HAP-1 (cell line): ENCODE data around the gene RALGPS1.
A peak's percentile ranks its signal among the peaks of the same experiment; 100 is the strongest.

Experiments
- DNase-seq, 2 experiments: peaks; one replicate each; pipeline ENCODE4 v3.0.0-alpha.2; 2016 to 2020; ENCODE audit warnings: low spot score in 2 of 2
- H3K27me3 ChIP-seq: fragments of 250-450 bp; sonication (Bioruptor Pico); 2 replicates; pipeline ENCODE4 v1.5.1; 2020; ENCODE audit warnings: low read depth, mild to moderate bottlenecking, moderate library complexity
- H3K36me3 ChIP-seq: fragments of 250-450 bp; sonication (Bioruptor Pico); replicated peaks from 2 replicates; pipeline ENCODE4 v1.5.1; 2020; ENCODE audit warnings: mild to moderate bottlenecking
- H3K4me1 ChIP-seq: fragments of 250-450 bp; sonication (Bioruptor Pico); 2 replicates; pipeline ENCODE4 v1.5.1; 2020; ENCODE audit warnings: mild to moderate bottlenecking
- H3K4me3 ChIP-seq: fragments of 250-450 bp; sonication (Bioruptor Pico); 2 replicates; pipeline ENCODE4 v1.5.1; 2020; ENCODE audit warnings: mild to moderate bottlenecking, moderate library complexity
- H3K9me3 ChIP-seq: fragments of 250-450 bp; sonication (Bioruptor Pico); 2 replicates; pipeline ENCODE4 v1.5.1; 2020; ENCODE audit warnings: mild to moderate bottlenecking, moderate library complexity
- in situ Hi-C: fragments of 300-500 bp; cut with MboI; formaldehyde crosslinking; loops from 3 replicates; pipeline ENCODE4 v1.14.3; 2020; ENCODE audit warnings: low sequenced_read_pairs, inconsistent platforms, mixed read lengths

RALGPS1 gene

DNA sequence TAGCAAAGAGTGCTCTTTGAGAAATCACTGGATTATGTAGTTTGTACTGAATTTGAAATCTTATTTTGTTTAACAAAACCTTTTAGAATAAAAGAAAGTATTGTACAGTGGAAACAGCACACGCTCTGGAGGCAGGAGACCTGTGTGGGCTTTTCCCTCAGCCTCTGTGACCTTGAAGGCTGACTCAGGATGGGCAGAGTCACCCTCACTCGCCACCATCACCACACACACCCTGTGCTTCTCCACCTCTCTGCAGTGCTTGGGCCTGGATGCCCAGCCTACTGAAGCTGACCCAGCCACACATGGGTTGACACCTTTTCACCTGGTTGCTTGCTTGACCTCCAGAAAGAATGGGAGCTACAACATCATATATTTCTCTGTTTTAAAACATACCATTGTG lies 188.2 kb downstream of the RALGPS1 start:
- H3K4me1 ChIP-seq = no peaks in the 10 kb centered on the region
- no peaks in the 10 kb centered on the region for H3K9me3 ChIP-seq
- in situ Hi-C loops = no loop called here
- H3K4me3 ChIP-seq = no peak overlapping the region
- no peaks in the 10 kb centered on the region for H3K36me3 ChIP-seq
- no peaks in the 10 kb centered on the region for H3K27me3 ChIP-seq
- DNase-seq = no peak

DNA sequence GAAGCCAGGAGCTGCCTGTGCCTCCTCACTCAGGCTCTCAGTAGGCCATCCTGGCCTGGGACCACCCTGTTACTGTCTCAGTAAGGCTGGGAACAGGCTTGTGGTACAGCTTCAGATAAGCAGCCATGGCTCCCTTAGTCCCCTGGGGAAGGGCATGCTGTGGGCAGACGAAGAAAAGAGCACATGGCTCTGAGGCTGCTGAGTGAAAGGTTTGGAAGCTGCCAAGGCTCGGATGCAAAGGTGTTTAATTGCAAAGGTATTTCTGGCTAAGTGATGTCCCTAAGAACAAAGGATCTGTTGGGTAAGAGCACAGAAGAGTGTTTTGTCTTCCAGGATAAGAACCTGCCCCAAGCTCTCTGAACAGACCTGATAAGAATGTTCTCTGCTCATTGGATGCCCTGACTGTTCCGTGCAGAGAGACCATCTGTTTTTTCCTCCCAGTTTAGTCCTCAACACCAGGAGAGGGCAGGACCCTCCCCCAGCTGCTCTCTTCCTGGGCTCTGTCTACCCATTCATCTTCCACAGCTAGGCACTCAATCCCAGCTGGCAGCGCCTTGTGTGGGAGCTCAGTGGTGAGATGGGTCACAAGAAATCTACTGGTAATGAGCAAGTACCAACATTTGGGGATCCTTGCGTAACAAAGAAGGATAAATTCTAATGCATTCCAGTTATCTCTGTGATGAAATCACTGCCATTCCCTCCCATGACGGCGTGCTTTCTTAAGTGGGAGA lies 190.2 kb downstream of the RALGPS1 start:
- no peaks in the 10 kb centered on the region for H3K9me3 ChIP-seq
- no peaks in the 10 kb centered on the region for H3K36me3 ChIP-seq
- H3K4me1 ChIP-seq = no peaks in the 10 kb centered on the region
- in situ Hi-C loops = no loop called here
- H3K27me3 ChIP-seq = no peaks in the 10 kb centered on the region
- DNase-seq = no peak
- H3K4me3 ChIP-seq = no peak overlapping the region

DNA sequence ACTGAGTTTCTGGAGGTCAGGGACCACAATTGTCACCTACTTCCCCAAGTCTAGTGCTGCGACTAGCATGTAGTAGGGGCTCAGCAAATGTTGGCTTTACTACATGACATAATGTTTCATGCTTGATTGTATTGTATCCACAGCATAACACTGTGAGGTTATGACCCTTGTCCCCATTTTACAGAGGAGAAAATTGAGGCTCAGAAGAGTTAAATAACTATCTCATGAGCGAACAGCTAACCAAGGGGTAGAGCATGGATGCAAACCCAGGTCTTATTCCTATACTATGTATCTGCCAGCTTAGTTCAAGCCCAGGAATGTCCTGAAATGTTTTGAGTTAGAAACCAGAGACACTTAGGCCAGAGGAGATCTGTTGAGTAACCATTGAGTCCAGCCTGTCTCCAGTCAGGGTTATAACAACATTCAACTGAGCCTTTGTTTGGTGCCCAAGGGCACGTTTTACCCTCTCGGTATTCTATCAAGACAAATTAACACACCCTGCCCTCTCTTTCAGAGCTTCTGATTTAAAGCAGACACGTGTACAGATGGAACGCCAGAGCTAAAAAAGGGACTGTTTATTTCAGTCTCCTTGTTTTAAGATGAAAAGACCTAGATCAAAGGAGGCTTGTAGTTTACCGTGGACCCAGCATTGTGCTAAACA lies 191.4 kb downstream of the RALGPS1 start:
- in situ Hi-C loops = no loop called here
- H3K27me3 ChIP-seq = no peaks in the 10 kb centered on the region

DNA sequence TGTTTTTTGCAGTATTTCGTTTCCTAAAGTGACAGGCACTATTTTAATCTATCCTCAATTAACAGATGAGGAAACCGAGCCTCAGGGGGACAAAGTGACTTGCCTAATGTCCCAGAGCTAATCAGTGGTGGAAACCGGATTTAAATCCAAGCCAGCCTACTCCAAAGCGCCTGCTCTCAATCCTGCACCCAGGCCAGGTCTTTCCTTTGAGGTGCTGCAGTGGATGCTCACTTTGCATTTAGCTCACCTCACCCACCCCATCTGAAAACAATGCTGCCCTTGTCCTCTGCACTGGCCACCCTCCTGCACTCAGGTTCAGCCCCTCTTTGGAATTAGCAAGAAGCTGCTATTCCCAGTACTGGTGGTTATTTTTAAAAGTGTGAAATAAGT lies 191.9 kb downstream of the RALGPS1 start:
- in situ Hi-C loops = no loop called here
- Histone ChIP-seq H3K27me3 (no peaks in the 10 kb centered on the region), H3K9me3 (no peaks in the 10 kb centered on the region), H3K36me3 (no peaks in the 10 kb centered on the region), H3K4me3 (no peak overlapping the region), H3K4me1 (no peaks in the 10 kb centered on the region)
- no peak for DNase-seq

More for the DNA sequence above, 191.4 kb downstream of the RALGPS1 start:
- DNase-seq = no peak
- Histone ChIP-seq H3K4me1 (no peaks in the 10 kb centered on the region), H3K4me3 (no peak overlapping the region), H3K9me3 (no peaks in the 10 kb centered on the region), H3K36me3 (no peaks in the 10 kb centered on the region)

DNA sequence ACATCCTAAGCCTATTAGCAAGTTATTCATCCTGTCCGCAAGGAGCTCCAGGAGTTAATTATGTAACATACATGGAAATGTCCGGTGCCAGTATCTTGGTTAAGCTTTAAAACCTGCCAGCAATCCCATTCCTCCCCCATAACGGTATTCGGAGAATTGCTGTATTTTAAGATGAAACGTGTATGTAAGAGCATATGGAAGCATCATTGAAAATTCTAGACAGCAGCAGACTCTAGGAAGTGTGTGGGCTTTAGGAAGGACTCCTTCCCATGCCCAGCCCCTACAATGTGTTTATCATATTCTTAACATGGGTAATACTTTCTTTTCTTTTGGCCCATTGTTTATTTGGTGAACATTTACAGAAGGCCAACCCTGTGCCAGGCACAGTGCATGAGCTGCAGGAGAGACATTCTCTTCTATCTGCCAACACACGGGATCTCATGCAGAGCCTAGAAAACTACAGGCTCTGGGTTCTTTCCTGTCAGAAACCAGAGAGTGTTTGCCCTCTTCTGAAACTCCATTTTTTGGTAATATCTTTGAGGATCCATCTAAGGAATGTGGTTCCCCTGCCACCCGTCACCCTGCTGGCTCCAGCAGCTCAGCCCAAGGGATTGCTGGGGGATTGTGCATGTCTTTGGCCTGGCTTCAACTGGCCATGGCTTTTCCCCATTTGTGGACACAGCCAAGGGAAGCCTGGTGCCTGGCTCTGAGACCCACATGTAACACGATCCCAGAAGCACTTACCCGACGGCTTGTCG lies 192.8 kb downstream of the RALGPS1 start:
- Histone ChIP-seq H3K9me3 (no peaks in the 10 kb centered on the region), H3K36me3 (no peaks in the 10 kb centered on the region), H3K4me3 (no peak overlapping the region), H3K4me1 (no peaks in the 10 kb centered on the region), H3K27me3 (no peaks in the 10 kb centered on the region)
- no peak for DNase-seq
- in situ Hi-C loops = no loop called here

DNA sequence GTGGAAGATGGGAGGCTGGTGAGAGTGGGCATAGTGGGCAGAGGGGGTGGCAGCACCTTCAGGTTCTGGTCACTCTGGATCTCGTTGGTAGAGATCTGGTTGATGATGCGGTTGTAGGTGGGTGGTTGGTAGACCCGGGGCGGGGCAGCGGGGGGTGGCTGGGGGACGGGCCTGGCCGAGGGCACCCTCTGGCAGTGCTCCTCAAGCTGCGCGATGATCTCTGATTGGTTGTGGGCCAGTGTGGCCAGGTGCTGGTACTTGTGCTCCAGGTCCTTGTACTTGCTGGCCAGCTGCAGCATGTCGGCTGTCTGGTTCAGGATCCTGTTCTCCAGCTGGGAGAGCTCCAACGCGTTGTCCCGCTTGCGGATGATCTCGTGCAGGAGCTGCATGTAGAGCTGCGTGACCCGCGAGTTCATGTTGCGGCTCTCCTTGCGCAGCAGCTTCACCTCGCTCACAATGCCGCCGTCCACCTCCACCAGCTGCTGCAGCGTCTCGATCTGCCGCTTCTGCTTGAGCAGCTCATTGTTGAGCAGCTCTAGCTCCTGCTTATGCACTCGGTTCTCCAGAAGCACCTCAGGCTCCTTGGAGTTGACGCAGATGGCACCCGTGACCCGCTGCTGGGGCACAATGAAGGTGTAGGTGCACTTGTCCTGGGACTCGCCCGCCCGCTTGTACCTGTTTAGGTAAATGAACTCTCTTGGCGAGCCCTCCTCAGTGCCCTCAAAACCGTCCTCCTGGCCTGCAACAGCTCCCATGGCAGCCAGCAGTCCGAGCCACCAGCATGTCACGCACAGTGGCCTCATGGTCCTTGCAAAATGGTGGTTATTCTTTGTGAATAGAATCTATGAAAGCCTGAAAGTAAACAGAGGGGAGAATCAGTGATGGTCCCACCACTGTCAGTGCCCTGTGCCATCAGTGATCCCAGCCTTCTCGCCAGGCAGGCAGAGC lies 193.6 kb downstream of the RALGPS1 start:
- no peaks in the 10 kb centered on the region for H3K36me3 ChIP-seq
- H3K27me3 ChIP-seq = no peaks in the 10 kb centered on the region
- in situ Hi-C loops = no loop called here

DNA sequence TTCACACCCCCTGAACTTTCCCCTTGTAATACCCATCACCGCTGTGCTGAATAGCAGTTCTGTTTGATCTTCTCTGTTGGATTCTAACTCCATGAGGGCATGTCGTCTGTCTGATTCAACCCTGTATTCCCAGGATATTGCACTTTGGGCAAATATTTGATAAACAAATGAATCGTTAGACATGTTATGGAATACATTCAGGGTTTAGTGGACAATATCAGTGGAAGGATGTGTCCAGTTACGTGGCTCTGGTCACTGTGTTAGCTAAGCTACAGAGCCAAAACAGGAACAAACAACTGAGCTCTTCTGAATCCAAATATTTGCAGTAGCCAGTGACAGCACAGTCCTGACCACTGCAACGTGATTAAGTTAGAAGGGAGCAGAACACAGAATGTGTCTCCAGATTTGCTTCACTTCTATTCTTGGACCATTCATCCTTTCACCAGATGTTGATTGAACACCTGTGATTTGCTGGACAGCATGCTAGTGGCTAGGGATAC lies 194.7 kb downstream of the RALGPS1 start:
- Histone ChIP-seq H3K4me1 (no peaks in the 10 kb centered on the region), H3K4me3 (no peak overlapping the region), H3K36me3 (no peaks in the 10 kb centered on the region), H3K27me3 (no peaks in the 10 kb centered on the region), H3K9me3 (no peaks in the 10 kb centered on the region)
- in situ Hi-C loops = no loop called here
- DNase-seq = no peak

More for the DNA sequence above, 193.6 kb downstream of the RALGPS1 start:
- no peaks in the 10 kb centered on the region for H3K9me3 ChIP-seq
- no peak for DNase-seq
- H3K4me3 ChIP-seq = no peak overlapping the region
- H3K4me1 ChIP-seq = no peaks in the 10 kb centered on the region

DNA sequence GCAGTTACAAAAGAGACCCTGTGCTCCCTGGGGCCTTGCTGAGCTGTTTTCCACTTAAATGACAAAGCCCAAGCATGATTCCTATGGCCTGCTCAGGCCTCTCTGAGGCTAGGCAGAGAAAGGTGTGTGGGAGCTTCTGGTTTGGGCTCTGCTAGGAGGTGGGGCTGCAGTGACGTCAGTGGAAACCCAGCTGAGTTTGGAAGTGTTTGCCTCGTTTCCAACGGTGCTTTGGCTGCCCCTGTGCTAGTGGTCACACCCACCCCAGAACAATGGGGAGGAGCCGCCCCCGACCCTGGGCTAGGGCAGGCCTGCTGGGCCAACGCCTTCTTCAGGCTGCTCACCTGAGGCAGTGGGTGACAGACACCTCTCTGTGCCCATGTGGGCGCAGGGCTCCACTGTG lies 197.5 kb downstream of the RALGPS1 start:
- H3K9me3 ChIP-seq = no peaks in the 10 kb centered on the region
- in situ Hi-C loops = no loop called here
- no peaks in the 10 kb centered on the region for H3K36me3 ChIP-seq
- H3K4me3 ChIP-seq = no peak overlapping the region
- no peaks in the 10 kb centered on the region for H3K27me3 ChIP-seq
- no peaks in the 10 kb centered on the region for H3K4me1 ChIP-seq
- DNase-seq = peak in 1 of 2 experiments; percentile 41

DNA sequence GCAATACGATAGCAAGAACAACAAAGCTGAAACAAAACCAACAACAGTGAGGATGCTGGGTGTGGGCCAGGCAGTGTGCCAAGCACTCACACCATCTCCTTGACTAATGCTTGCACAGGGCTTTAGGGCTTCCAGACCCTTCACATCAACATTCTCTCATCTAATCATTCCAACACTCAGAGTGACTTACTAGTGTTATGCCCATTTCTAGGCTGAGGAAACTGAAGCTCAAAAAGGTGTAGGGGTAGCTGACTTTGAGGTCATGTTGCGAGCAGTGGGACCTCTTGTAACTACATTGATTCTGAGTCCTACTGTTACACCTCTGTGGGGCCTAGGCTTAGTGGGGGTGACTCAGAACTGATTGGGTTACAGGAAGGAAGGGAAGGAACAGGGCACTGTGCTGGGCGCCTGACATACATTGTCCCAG lies 198.2 kb downstream of the RALGPS1 start:
- Histone ChIP-seq H3K4me3 (no peak overlapping the region), H3K4me1 (no peaks in the 10 kb centered on the region), H3K36me3 (no peaks in the 10 kb centered on the region), H3K9me3 (no peaks in the 10 kb centered on the region), H3K27me3 (no peaks in the 10 kb centered on the region)
- in situ Hi-C loops = no loop called here
- DNase-seq = no peak

DNA sequence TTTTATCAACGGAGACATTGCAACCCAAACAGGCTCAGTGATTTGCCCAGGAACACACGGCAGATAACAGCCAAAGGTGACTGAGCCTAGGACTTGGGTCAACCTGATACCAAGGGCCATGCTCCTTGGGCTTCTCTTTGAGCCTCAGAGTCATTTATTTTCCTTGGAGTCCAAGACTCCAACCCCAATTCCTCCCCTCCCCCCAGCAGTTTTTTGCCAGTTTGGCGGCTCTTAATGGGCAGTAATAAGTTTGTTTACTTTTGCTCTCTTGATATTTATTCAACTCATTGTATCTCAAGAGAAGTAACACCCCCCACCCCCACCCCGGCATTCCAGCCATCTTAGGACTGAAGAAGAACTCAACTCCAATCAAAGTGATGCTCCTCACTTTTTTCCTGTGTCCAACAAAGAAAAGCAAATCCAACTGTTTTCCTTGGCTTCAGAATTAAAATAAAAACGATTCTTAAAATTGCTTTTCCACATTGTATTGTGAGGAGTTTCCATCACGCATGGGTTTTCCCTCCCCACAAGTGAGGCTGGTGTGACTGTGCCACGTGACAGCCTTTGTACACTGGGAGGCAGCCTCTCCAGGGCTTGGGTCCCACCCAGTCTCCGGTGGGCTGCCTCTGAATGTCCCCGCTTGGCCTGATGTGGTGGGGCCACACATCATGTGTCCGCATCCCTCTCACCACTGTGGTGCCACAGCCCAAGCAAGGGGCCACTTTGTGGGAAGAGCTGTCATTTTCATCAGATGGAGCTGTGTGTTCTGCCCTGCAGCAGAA lies 198.8 kb downstream of the RALGPS1 start:
- H3K4me1 ChIP-seq = no peaks in the 10 kb centered on the region
- no peak overlapping the region for H3K4me3 ChIP-seq
- H3K27me3 ChIP-seq = no peaks in the 10 kb centered on the region
- DNase-seq = no peak
- no peaks in the 10 kb centered on the region for H3K36me3 ChIP-seq
- no peaks in the 10 kb centered on the region for H3K9me3 ChIP-seq
- in situ Hi-C loops = no loop called here

DNA sequence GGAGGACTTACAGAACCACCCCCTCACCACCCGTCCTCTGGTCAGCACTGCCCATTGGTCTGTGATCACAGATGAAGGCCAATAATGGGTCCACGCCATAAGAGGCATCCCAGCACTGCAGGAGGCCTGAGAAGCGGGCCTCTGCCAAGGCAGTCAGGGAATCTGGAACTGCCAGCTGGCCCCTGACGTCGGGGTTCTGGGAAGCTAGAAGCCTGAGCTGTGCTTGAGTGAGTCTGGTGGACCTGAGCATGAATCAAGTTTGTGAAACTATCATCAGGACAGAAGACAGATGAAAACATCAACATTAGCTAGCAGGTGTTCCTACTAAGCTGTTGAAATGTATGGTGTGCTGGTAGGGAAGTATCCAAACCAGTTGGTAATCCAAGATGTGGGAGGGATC lies 200.0 kb downstream of the RALGPS1 start:
- DNase-seq = no peak
- Histone ChIP-seq H3K9me3 (no peaks in the 10 kb centered on the region), H3K27me3 (no peaks in the 10 kb centered on the region), H3K4me1 (no peaks in the 10 kb centered on the region), H3K4me3 (no peak overlapping the region), H3K36me3 (no peaks in the 10 kb centered on the region)
- in situ Hi-C loops = no loop called here

DNA sequence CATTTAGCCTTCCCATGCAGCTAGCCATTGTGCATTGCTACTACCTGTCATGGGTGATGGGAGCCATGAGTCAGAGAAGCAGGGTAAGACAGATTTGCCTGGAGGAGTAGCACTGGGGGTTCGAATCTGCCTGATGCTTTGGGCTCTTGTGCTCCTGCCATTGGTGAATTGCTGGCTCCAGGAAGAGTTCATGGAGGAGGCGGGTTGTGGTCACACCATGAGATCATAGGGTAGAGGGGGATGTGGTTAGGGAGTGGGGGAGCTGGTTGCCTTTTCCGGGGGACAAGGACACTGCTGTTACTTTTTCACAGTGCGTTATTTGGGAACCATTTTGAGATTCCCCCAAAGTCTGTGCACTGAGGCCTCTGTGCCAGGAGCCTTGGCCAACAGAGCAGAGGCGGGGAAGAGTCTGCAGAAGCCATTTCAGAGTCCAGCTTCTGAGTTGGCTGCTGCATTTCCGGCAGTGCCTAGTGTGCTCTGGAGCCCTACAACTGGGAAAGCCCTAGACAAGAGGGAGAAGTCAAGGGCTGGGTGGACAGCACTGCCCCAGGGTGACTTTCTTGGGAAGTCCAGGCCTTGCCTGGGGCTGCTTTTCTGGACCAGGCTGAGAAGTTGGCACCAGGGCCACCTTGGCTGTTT lies 201.6 kb downstream of the RALGPS1 start:
- Histone ChIP-seq H3K27me3 (no peaks in the 10 kb centered on the region), H3K4me1 (no peaks in the 10 kb centered on the region), H3K36me3 (no peaks in the 10 kb centered on the region), H3K9me3 (no peaks in the 10 kb centered on the region), H3K4me3 (no peak overlapping the region)
- DNase-seq = no peak
- in situ Hi-C loops = no loop called here
